HG03378 (cell line): ENCODE data around the gene CDKAL1.
"Not testable (repeated sequence)": the region's sequence is repeated elsewhere in the genome, so short reads cannot be mapped to it uniquely, and the experiment has no call there.

ENCODE experiments used
- ATAC-seq: cut with Tn5 transposase; IDR thresholded peaks from one replicate; pipeline ENCODE4 v1.9.1; 2021; ENCODE audit warnings: mild to moderate bottlenecking, moderate library complexity; ENCODE audit not compliant: unreplicated experiment

Gene CDKAL1

DNA sequence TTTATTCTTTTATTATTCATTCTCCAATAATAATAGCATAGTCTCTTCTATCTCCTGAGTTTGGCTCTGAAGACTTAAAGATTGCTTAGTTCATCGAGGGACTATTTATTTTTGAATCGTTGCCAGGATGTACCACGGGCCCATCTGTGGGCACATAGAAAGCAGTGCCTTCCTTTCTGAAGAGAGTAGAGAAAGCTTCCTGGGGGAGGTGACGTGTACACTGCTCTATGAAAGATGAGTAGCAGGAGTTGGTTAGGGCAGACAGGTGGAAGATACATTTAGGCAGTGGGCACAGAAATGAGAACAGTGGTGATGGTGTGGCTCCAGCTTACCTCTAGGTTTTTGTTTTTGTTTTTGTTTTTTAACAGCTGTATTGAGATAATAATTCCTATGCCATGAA lies 98.4 kb downstream of the CDKAL1 start:
- ATAC-seq = no peak

DNA sequence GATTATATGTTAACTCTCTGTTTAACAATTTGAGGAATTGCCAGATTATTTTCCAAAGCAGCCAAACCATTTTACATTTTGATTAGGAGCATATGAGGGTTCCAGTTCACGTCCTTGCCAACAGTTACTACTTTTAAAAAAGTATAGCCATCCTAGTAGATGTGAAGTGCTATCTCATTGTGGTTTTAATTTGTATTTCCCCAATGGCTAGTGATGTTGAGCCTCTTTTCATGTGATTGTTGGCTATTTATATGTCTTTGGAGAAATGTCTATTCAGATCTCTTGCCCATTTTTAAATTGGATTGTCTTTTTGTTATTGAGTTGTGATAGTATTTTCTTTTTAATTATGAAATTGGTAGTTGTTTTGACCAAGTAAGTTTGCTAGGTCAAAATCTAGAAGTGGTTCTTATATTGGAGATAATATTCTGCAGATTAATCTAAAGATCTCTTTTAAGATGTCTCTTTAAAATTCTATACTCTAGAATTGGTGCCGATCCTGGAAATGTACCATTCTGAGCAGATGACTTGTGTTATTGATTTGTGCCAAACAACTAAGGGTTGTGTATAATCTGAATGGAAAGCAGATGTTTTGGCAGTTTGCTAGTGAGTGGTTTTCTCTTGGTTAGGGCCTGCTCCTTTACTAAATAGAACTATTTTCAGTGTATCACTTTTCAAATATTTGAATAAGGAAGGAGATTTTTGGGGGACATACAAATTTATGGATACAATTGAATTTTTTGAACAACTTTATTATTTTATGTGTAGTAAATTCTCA lies 99.5 kb downstream of the CDKAL1 start:
- no peak for ATAC-seq

DNA sequence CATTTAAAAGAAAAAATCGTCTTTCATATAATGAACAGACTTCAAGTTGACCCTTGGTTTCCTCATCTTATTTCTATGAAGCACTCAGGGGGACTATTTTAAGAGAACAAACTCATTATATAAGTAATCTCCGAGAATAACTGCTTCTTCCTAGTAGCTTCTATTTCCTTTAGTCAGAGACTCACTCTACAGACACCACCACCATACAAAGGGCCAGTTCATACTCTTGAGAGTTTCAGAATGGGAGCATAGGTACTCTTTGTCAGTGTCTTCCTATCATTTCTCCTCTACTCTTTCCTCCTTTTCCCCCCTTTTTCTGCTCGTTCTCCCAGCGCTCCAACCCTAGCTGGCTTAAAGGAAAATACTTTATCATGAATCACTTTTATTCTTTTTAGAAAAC lies 104.9 kb downstream of the CDKAL1 start:
- ATAC-seq = no peak

DNA sequence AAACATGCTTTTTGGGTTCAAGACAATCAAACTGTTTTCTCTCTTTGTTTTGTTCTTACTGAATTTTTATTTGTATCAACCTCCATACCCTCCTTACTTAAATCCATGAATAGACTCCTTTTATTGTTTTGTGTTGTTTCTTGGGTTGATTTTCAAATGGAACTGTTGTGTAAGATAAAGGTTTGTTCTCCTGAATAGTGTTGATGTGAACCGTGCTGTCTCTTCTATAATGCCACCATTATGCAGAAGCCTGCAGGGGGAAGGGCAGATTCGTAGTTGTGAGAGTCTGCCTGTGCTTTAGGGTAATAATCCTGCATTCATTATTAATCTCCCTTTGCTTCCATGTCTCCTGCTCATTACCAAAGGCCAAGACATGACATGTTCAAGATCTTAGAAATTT lies 105.9 kb downstream of the CDKAL1 start:
- no peak for ATAC-seq

DNA sequence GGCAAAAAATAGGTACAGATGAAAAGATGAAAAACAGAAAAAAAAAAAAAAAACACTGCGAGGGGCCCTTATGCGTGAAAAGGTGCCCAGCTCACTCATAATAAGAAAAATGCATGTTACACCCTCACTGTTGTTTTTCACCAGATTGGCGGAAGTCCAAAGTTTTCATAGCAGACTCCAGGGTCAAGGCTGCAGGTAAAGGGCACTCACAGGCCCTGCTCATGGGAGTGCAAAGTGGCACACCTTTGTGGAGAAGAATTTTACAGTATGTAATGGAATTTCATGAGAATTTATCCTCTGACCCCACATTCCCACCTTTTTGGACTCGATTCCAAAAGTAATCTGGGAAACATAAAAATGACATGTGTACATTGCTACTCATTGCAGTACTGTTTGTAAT lies 108.2 kb downstream of the CDKAL1 start:
- ATAC-seq = no peak

DNA sequence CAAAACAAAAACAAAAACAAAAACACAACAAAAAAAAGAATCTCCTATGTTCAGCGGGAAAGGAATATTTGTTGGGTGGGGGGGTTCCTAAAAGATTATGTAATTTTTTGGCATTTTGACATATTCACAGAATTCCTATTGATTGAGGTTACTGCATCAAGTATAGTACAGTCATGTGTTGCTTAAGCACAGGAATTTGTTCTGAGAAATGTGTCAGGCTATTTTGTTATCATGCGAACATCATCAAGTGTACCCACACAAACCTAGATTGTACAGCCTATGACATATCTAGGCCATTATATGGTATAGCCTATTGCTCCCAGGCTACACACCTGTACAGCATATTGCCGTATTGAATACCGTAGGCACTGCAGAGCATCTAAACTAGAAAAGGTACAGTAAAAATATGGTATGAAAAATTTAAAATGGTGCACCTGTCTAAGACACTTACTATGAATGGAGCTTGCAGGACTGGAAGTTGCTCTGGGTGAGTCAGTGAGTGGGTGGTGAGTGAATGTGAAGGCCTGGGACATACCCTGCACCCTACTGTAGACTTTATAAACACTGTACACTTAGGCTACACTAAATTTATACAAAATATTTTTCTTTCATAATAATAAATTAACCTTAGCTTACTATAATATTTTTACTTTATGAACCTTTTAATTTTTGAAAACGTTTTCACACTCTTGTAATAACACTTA lies 110.6 kb downstream of the CDKAL1 start:
- no peak for ATAC-seq

DNA sequence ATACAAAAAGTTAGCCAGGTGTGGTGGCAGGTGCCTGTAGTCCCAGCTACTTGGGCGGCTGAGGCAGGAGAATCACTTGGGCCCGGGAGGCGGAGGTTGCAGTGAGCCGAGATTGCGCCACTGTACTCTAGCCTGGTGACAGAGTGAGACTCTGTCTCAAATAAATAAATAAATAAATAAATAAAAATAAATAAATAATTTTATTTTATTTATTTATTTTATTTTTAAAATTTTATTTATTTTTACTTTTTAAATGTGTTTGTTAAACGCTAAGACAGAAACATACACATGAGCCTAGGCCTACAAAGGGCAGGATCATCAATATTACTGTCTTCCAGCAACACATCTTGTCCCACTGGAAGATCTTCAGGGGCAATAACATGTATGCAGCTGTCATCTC lies 111.3 kb downstream of the CDKAL1 start:
- not testable (repeated sequence) for ATAC-seq

DNA sequence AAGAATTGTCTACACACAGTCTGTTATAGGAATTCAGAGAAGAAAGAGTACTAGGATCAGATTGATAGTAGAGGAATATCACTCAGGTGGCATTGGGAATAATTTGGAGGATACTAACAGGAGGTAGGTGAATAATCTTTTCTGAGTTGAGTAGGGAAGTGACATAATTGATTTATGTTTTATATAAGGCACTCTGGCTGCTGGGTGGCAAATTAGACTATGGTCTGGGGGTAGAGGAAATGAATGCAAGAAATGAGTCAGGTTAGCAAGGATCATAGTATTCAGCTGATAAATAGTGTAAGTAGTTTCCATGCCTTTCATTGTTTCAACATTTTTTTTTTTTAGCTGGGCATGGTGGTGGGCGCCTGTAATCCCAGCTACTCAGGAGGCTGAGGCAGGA lies 113.3 kb downstream of the CDKAL1 start:
- ATAC-seq = no peak

DNA sequence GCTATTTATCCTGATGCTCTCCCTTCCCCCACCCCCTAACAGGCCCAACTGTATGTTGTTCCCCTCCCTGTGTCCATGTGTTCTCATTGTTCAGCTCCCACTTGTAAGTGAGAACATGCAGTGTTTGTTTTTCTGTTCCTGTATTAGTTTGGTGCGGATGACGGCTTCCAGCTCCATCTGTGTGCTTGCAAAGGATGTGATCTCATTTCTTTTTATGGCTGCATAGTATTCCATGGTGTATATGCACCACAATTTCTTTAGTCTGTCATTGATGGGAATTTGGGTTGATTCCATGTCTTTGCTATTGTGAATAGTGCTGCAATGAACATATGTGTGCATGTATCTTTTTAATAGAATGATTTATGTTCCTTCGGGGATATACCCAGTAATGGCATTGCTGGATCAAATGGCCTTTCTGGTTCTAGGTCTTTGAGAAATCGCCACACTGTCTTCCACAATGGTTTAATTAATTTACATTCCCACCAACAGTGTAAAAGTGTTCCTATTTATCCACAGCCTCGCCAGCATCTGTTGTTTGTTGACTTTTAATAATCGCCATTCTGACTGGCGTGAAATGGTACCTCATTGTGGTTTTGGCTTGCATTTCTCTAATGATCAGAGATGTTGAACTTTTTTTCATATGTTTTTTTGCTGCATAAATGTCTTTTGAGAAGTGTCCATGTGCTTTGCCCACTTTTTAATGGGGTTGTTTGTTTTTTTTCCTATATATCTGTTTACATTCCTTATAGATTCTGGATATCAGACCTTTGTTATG lies 115.6 kb downstream of the CDKAL1 start:
- ATAC-seq = not testable (repeated sequence)

DNA sequence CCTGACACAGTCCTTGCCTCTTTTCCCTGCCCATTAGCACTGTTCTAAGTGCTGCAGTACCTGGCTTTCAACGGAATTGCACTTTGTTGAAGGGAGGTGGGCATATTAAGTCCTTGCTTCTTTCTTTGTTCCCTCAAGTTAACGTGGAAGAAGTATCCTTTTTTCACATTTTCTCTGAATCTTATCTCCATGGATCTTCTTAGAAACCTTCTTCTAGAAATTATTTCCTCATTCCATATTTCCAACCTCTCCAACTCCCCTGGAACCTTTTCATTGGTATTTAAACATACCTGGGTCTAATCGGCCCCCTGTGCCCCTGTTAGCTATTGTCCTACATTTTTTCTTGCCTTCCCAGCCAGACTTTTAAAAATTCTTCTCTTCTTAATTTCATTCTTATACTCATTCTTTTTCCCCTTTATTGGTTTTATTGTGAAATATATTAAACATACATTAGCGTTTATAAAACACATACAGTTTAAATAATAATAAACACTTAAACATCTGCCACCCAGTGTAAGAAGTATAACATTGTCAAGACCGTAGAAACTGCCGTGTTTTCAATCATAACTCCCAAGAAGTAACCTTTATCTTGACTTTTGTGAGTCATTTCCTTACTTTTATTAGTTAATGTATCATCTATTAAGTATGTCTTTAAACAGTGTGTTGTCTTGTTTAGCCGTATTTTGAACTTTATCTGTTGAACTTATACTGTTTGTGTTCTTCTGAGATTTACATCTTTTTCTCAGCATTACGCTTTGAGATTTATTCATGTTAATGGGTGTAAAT lies 118.2 kb downstream of the CDKAL1 start:
- ATAC-seq = no peak

DNA sequence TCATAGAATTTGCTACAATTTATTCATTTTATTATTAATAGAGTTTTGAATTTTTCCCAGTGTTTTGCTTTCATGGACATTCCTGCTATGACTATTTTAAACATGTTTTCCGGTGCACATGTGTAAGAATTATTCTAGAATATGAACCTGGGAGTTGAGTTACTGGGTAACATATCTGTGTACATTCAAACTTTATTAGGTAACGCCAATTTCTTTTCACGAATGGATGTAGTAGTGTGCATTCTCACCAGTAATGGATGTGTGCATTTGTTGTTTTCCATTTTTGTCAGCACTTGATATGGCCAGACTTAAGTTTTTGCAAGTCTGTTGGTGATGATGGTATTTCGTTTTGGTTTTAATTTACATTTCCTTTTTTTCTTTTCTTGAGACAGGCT lies 118.8 kb downstream of the CDKAL1 start:
- ATAC-seq = no peak

DNA sequence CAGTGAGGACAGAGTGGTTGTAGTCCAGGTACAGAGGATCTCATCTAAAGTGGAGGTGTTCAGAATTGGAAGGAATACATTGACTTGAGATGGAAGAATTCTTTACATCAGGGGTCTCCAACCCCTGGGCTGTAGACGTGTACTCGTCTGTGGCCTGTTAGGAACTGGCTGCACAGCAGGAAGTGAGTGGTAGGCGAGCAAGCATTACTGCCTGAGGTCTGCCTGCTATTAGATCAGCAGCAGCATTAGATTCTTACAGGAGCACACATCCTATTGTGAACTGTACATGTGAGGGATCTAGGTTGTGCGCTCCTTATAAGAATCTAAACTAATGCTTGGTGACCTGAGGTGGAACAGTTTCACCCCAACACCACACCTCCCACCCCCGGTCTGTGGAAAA lies 121.1 kb downstream of the CDKAL1 start:
- no peak for ATAC-seq

DNA sequence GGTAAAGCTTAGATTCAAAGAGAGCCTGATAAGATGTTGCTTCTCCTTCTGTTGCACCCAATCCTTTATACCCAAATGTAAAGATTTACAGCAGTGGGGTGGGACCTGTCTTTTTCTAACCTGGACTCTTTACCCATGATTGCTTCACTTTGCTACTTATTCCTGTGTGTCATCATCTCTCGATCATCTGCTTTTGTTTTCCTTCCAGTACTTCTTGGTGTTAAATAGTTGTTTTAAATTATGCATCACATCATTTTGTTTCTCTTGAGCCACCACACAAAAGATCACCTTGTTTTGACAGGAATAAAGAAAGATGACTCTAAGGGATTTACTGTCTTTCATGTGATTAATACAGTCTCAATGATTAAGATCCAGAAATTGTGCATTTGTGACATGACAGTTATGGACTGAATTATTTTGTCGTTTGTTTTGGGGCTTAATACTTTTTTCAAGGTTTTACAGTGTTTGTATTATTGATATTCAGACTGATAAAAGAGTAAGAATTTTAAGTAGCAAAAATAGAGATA lies 123.1 kb downstream of the CDKAL1 start:
- ATAC-seq = no peak

DNA sequence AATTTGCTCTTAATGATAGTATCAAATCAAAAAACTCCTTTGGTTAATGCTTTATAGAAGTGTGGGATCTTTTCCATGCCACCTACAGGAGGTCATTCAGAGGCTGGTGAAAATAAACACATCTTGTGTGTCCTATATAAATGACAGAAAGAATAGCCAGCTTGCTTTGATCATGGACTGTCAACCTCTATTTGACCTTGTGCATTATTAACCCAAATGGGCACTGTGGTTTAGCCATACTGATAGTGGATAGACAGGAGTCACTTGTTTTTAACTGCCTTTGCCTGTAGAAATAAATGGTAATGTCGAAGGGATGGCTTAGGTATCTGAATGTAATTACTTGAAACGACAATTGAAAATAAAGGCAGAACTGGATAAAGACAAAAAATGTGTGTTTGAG lies 123.8 kb downstream of the CDKAL1 start:
- ATAC-seq = no peak

DNA sequence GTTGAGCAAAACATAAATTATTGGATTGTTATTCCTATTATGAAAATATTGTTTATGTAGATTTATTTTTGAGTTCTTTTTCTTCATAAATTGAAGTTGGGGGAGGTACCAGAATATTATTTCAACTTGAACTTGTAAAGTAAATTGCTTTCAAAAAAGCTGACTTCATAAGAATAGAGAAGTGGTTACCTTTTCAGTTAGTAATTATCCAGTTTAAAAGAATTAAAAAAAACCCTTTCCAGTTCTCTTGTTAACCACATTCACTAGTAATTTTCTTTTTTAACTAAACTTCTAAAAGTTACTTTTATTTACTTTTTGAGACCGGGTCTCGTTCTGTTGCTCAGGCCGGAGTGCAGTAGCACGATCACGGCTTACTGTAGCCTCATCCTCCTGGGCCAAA lies 124.3 kb downstream of the CDKAL1 start:
- ATAC-seq = no peak

DNA sequence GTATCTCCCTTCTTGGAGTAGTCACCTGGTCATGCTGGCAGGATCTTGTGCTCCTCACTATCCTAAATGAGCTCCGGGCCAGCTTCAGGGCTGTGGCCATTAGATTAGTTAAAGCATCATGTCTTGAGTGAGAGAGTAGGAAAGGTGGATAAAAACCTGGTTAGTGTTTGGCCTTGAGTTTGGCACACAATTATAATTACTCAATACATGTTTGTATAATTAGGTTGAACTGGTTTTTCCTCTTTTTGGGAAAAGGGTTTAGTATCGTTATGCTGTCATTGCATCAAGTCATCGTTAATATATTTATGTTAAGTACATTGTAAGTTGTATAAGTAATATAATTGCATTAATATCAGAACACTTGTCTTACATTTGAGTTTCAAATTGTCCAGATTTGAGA lies 126.3 kb downstream of the CDKAL1 start:
- ATAC-seq = no peak

DNA sequence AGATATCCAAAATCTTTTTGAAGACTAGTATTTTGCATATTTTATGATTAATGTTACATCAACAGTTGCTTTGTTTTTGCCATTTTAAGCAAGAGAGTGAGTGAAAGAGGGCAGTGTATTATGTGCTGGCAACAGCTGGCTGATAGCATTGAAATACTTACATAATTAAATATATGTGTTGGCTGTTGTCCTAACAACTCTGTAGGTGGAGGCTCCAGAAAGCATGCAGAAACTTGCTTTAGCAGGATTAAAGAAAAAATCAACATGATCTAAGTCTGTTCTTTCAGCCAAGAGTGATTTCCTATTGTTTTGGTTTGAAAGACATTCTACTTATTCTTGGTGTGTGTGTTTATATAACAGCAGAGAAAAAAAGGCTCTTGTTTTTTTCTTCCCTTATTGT lies 127.5 kb downstream of the CDKAL1 start:
- no peak for ATAC-seq

DNA sequence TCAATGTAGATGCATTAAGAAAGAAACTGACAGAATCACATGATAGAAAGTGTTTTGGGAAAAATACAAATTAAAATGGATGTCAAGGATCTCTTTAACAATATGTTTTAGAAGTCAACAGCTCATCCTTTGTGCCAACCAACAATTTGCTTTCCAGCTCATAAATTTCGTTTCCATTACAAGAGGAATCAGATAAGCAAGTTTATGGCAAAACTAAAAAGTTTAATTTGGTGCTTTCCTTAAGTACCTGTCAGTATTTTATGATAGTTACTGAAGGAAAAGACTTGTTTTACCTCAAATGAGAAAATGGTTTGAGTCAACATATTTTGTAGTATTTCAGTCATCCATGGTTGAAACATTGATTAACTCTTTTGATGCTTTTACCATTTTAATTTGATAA lies 130.0 kb downstream of the CDKAL1 start:
- no peak for ATAC-seq

DNA sequence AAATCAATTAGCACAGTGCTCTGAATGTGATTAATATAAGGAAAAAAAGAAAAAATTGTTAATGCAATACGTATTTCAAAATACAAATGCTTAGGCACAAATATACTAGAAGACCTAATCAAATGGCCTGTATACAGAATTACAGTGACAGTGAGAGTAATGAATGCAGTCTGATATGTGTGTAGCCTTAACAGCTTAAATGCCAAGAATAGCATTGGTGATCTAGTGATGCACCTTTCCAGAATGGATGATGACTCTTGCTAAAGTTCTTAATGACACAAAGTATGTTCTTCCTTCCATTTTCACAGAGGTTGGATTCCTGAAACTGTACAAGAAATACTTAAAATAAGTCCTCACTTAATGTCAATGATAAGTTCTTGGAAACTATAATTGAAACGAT lies 131.0 kb downstream of the CDKAL1 start:
- ATAC-seq = no peak

DNA sequence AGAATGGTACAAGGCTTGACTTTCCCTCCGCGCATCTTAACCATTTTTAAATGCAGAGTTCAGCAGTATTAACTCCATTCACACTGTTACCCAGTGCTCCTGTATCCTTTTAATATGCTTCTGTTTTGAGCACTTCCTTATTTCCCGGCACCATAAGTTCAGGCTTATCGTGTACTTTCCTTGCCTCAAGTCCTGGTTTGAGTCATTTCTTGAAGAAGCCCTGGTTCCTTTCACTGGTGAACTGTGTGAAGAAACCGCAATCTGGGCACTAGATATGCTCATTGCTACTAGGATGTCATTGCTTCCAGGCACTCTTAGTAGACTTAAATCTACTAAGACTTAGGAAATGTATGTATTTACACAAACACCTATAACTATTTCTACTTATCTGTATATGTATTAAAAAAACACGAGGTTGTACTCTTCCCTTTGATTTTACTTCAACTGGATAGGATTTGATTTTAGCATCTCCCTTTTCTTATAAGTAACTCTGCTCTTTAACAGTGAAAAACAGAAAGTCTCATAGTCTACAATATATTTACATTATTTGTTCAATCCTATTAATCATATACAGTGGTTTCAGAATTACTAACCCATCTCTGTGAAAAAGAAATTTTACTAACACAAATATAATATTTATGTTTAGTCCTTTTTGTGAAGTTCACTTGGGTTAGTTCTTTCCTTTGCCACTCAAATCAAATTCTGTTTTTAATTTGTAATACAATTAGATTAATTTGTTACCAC lies 135.5 kb downstream of the CDKAL1 start:
- ATAC-seq = peak; percentile 96
